NCI-H524 (cell line): ENCODE data around the gene UNKL.

Source experiments
- DNase-seq, 2 experiments: peaks; one replicate each; lab custom pipeline; 2025; lab: John Stamatoyannopoulos, UW

UNKL gene

GRCh38 chr16:1351215-1351581 lies 63.3 kb downstream of the UNKL start:
- DNase-seq: no peak

- no peak for DNase-seq
Observed at GRCh38 chr16:1350691-1351090, 63.8 kb downstream of the UNKL start.

- no peak for DNase-seq
Observed at GRCh38 chr16:1349951-1350350, 64.6 kb downstream of the UNKL start.

- DNase-seq: no peak
Observed at GRCh38 chr16:1349351-1349750, 65.2 kb downstream of the UNKL start.

- DNase-seq: no peak
Observed at GRCh38 chr16:1348926-1349325, 65.6 kb downstream of the UNKL start.

GRCh38 chr16:1348441-1348840 lies 66.1 kb downstream of the UNKL start:
- DNase-seq: no peak

- no peak for DNase-seq
Observed at GRCh38 chr16:1347962-1348361, 66.5 kb downstream of the UNKL start.

- DNase-seq: no peak
Observed at GRCh38 chr16:1347286-1347855, 67.1 kb downstream of the UNKL start.

GRCh38 chr16:1346422-1347285 lies 67.8 kb downstream of the UNKL start:
- peak in 1 of 2 experiments; percentile 34 for DNase-seq

- no peak for DNase-seq
Observed at GRCh38 chr16:1345651-1346421, 68.7 kb downstream of the UNKL start.

GRCh38 chr16:1345087-1345486 lies 69.4 kb downstream of the UNKL start:
- no peak for DNase-seq

GRCh38 chr16:1344499-1344898 lies 70.0 kb downstream of the UNKL start:
- DNase-seq: no peak

- DNase-seq: peak in 1 of 2 experiments; percentile 43
Observed at GRCh38 chr16:1343428-1344242, 70.9 kb downstream of the UNKL start.

- DNase-seq: peak; percentile 98 to 100
Observed at GRCh38 chr16:1342526-1343427, 71.7 kb downstream of the UNKL start.

- no peak for DNase-seq
Observed at GRCh38 chr16:1341495-1342420, 72.7 kb downstream of the UNKL start.

GRCh38 chr16:1340730-1341494 lies 73.6 kb downstream of the UNKL start:
- no peak for DNase-seq

GRCh38 chr16:1338855-1339675 lies 75.4 kb downstream of the UNKL start:
- DNase-seq: no peak

GRCh38 chr16:1338119-1338730 lies 76.3 kb downstream of the UNKL start:
- DNase-seq: peak in 1 of 2 experiments; percentile 53
